ENCODE measurements around the gene CHKA.

DNA sequence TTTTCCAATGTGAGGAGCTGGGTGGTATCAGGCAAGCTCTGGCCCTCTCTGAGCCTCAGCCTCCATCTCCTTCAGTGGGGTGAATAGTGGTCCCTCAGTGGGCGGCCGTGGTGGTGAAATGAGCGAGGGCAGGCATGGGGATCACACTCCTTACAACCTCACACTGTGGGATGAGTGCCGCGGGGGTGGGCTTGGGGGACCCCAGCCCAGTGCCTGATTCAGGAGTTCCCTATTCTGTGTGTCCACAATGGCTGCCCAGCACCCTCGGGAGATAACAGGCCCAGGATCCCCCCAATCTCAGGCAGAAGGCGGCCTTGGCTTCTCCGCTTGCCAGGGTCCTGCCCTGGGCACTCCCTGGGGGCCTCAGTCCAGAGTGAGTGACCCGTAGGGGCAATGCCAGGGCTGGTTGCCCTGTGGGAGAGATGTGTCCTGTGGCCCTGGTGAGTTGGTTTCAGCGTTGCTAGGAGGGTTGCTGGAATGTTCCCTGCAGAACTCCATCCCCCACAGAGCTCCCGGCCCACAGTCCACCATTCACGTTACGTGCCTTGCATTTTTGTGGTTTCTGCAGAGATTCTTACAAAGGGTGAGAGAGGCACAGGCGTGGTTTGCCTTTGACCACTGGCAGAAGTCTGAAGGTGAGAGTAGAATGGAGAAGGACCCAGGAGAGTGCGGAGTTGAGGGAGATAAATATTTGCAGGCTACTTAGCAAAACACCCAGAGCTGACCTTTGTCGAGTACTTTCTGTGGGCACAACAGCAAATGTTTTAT is 108.2 kb downstream of the CHKA start:
- no peak for TF ChIP-seq REST (IDR thresholded peaks at IDR 0.05; ENCODE audit: insufficient read depth in 1 of 2, low read depth in 2 of 2, low read length in 1 of 2)
- TF ChIP-seq, protein P1, sequence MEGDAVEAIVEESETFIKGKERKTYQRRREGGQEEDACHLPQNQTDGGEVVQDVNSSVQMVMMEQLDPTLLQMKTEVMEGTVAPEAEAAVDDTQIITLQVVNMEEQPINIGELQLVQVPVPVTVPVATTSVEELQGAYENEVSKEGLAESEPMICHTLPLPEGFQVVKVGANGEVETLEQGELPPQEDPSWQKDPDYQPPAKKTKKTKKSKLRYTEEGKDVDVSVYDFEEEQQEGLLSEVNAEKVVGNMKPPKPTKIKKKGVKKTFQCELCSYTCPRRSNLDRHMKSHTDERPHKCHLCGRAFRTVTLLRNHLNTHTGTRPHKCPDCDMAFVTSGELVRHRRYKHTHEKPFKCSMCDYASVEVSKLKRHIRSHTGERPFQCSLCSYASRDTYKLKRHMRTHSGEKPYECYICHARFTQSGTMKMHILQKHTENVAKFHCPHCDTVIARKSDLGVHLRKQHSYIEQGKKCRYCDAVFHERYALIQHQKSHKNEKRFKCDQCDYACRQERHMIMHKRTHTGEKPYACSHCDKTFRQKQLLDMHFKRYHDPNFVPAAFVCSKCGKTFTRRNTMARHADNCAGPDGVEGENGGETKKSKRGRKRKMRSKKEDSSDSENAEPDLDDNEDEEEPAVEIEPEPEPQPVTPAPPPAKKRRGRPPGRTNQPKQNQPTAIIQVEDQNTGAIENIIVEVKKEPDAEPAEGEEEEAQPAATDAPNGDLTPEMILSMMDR (IDR thresholded peaks at IDR 0.05): no peak

Data from Panc1 (cell line).